ENCODE results near the gene DUOX1.

DUOX1 gene

GRCh38 chr15:45168286-45168685 lies 38.5 kb downstream of the DUOX1 start (continued):
- no peak for TF ChIP-seq CREB5 (CRISPR knock-in tag; IDR thresholded peaks at IDR 0.05; ENCODE audit: low read depth)
- TF ChIP-seq ISL1 (CRISPR knock-in tag; IDR thresholded peaks at IDR 0.05), result no peak
- TF ChIP-seq ZNF70 (CRISPR knock-in tag; IDR thresholded peaks at IDR 0.05), result no peak
- TF ChIP-seq SNAI2 (CRISPR knock-in tag; IDR thresholded peaks at IDR 0.05), result no peak
- TF ChIP-seq TOX (CRISPR knock-in tag; IDR thresholded peaks at IDR 0.05; ENCODE audit: borderline replicate concordance), result no peak
- no peak for TF ChIP-seq CSDC2 (CRISPR knock-in tag; IDR thresholded peaks at IDR 0.05)
- TF ChIP-seq ZNF565 (CRISPR knock-in tag; conservative IDR thresholded peaks at IDR 0.05; ENCODE audit: low read depth), result no peak
- TF ChIP-seq OSR1 (CRISPR knock-in tag; IDR thresholded peaks at IDR 0.05), result no peak
- TF ChIP-seq ARNTL (CRISPR knock-in tag; IDR thresholded peaks at IDR 0.05; ENCODE audit: borderline replicate concordance, low read depth), result no peak
- no peak for TF ChIP-seq ZC3H10 (CRISPR knock-in tag; IDR thresholded peaks at IDR 0.05)

- no peak for TF ChIP-seq ARNTL (CRISPR knock-in tag; IDR thresholded peaks at IDR 0.05; ENCODE audit: borderline replicate concordance, low read depth)
- no peak for TF ChIP-seq ZNF70 (CRISPR knock-in tag; IDR thresholded peaks at IDR 0.05)
- TF ChIP-seq PPARA (CRISPR knock-in tag; IDR thresholded peaks at IDR 0.05; ENCODE audit: borderline replicate concordance), result no peak
- no peak for TF ChIP-seq CSDC2 (CRISPR knock-in tag; IDR thresholded peaks at IDR 0.05)
- ATAC-seq, result no peak
Measured at GRCh38 chr15:45168751-45169551, 39.2 kb downstream of the DUOX1 start.

- 0 out of 2 replicates have a peak, but pooled peaks have one; percentile 50 for TF ChIP-seq ZNF565 (CRISPR knock-in tag; conservative IDR thresholded peaks at IDR 0.05; ENCODE audit: low read depth)
- TF ChIP-seq RARB (CRISPR knock-in tag; IDR thresholded peaks at IDR 0.05), result no peak
- peak; percentile 46; the same call in 1 of the 2 replicates for TF ChIP-seq CREB5 (CRISPR knock-in tag; IDR thresholded peaks at IDR 0.05; ENCODE audit: low read depth)
- TF ChIP-seq CSDC2 (CRISPR knock-in tag; IDR thresholded peaks at IDR 0.05), result no peak
- TF ChIP-seq ISL1 (CRISPR knock-in tag; IDR thresholded peaks at IDR 0.05), result 0 out of 2 replicates have a peak, but pooled peaks have one; percentile 51
- TF ChIP-seq TCF4 (CRISPR knock-in tag; IDR thresholded peaks at IDR 0.05; ENCODE audit: borderline replicate concordance), result peak; percentile 99
- TF ChIP-seq ARNTL (CRISPR knock-in tag; IDR thresholded peaks at IDR 0.05; ENCODE audit: borderline replicate concordance, low read depth), result no peak
- 0 out of 2 replicates have a peak, but pooled peaks have one; percentile 42 for TF ChIP-seq ESRRG (CRISPR knock-in tag; IDR thresholded peaks at IDR 0.05)
- peak; percentile 40; the same call in 1 of the 2 replicates for TF ChIP-seq ZNF8 (CRISPR knock-in tag; IDR thresholded peaks at IDR 0.05)
- 0 out of 2 replicates have a peak, but pooled peaks have one; percentile 53 for TF ChIP-seq CSRNP3 (CRISPR knock-in tag; IDR thresholded peaks at IDR 0.05)
- TF ChIP-seq BACH2 (CRISPR knock-in tag; IDR thresholded peaks at IDR 0.05; ENCODE audit: borderline replicate concordance), result no peak
- TF ChIP-seq SNAI2 (CRISPR knock-in tag; IDR thresholded peaks at IDR 0.05), result no peak; the same call in 1 of the 2 replicates
- TF ChIP-seq TSHZ2 (CRISPR knock-in tag; IDR thresholded peaks at IDR 0.05), result peak; percentile 95
- no peak for TF ChIP-seq ZFP30 (CRISPR knock-in tag; IDR thresholded peaks at IDR 0.05)
- TF ChIP-seq ZNF70 (CRISPR knock-in tag; IDR thresholded peaks at IDR 0.05), result 0 out of 2 replicates have a peak, but pooled peaks have one; percentile 61
- peak; percentile 61; the same call in 1 of the 2 replicates for TF ChIP-seq GLIS3 (CRISPR knock-in tag; IDR thresholded peaks at IDR 0.05)
- TF ChIP-seq ZFP3 (CRISPR knock-in tag; IDR thresholded peaks at IDR 0.05), result 0 out of 2 replicates have a peak, but pooled peaks have one; percentile 44
- TF ChIP-seq OSR1 (CRISPR knock-in tag; IDR thresholded peaks at IDR 0.05), result no peak
- no peak; the same call in 2 of the 3 replicates for ATAC-seq
Measured at GRCh38 chr15:45169608-45170480, 40.0 kb downstream of the DUOX1 start.

Measured in SK-N-SH treated with all-trans-retinoic acid at 6 μM for 48 hours (cell line).